GM23248 (cell line): Measurements from ENCODE around the gene VPS33B. TPM values are rescaled to one million over a fixed set of nuclear protein-coding genes. Genes with fewer than 3 reads are reported as not detected.

Source experiments
- DNase-seq: peaks from one replicate; pipeline ENCODE4 v3.0.0-alpha.2; 2015
- H2AFZ ChIP-seq: fragments of 200-600 bp; sonication (generic); 2 replicates; pipeline ENCODE4 v1.6.1; 2016; ENCODE audit warnings: antibody characterized with exemption
- H3F3A ChIP-seq: fragments of 200-600 bp; sonication (generic); 2 replicates; pipeline ENCODE4 v1.6.1; 2016; ENCODE audit warnings: mild to moderate bottlenecking, antibody characterized with exemption, mixed run types; ENCODE audit not compliant: insufficient read depth
- H3K27ac ChIP-seq: fragments of 200-600 bp; sonication (generic); 2 replicates; pipeline ENCODE4 v1.5.1; 2016; ENCODE audit warnings: mild to moderate bottlenecking
- H3K27me3 ChIP-seq: fragments of 200-600 bp; sonication (generic); replicated peaks from 2 replicates; pipeline ENCODE4 v1.6.1; 2016; ENCODE audit warnings: mild to moderate bottlenecking; ENCODE audit not compliant: insufficient read depth
- H3K36me3 ChIP-seq: fragments of 200-600 bp; sonication (generic); 2 replicates; pipeline ENCODE4 v1.6.1; 2016; ENCODE audit warnings: low read depth, mild to moderate bottlenecking
- H3K4me1 ChIP-seq: fragments of 200-600 bp; sonication (generic); 2 replicates; pipeline ENCODE4 v1.6.1; 2016; ENCODE audit warnings: mild to moderate bottlenecking; ENCODE audit not compliant: insufficient read depth
- H3K4me2 ChIP-seq: fragments of 200-600 bp; sonication (generic); one replicate; pipeline ENCODE4 v1.6.1; 2016; ENCODE audit warnings: mild to moderate bottlenecking; ENCODE audit not compliant: unreplicated experiment
- H3K4me3 ChIP-seq: fragments of 200-600 bp; sonication (generic); 2 replicates; pipeline ENCODE4 v1.5.1; 2016; ENCODE audit warnings: mild to moderate bottlenecking
- H3K79me2 ChIP-seq: fragments of 200-600 bp; sonication (generic); 2 replicates; pipeline ENCODE4 v1.6.1; 2016; ENCODE audit warnings: mild to moderate bottlenecking; ENCODE audit not compliant: insufficient read depth
- H3K9ac ChIP-seq: fragments of 200-600 bp; sonication (generic); 2 replicates; pipeline ENCODE4 v1.6.1; 2016; ENCODE audit warnings: mild to moderate bottlenecking
- H3K9me2 ChIP-seq: fragments of 200-600 bp; sonication (generic); 2 replicates; pipeline ENCODE4 v1.6.1; 2016; ENCODE audit warnings: mixed run types, mild to moderate bottlenecking, moderate library complexity; ENCODE audit not compliant: insufficient read depth
- H3K9me3 ChIP-seq: fragments of 200-600 bp; sonication (generic); one replicate; pipeline ENCODE4 v1.6.1; 2017; ENCODE audit warnings: low read depth
- H4K20me1 ChIP-seq: fragments of 200-600 bp; sonication (generic); 2 replicates; pipeline ENCODE4 v1.6.0; 2016; ENCODE audit not compliant: insufficient read depth
- EZH2 ChIP-seq: fragments of 200-600 bp; sonication (generic); IDR thresholded peaks from 2 replicates; pipeline ENCODE4 v1.6.1; 2018; ENCODE audit warnings: antibody characterized with exemption, mild to moderate bottlenecking; ENCODE audit not compliant: insufficient read depth, poor library complexity, severe bottlenecking
- EZH2phosphoT487 ChIP-seq: fragments of 200-600 bp; sonication (generic); IDR thresholded peaks from 2 replicates; pipeline ENCODE4 v1.6.1; 2018; ENCODE audit warnings: antibody characterized with exemption, moderate library complexity, mild to moderate bottlenecking, low read depth; ENCODE audit not compliant: insufficient read depth
- whole genome bisulfite sequencing, 2 experiments: methylation state at CpG; one replicate each; pipeline ENCODE4 v1.1.6; 2015 to 2017; ENCODE audit warnings: low lambda C conversion rate in 2 of 2, low coverage in 1 of 2; ENCODE audit errors: missing lambda C conversion rate in 2 of 2; 5-methylcytosine and 5-hydroxymethylcytosine counted together
- in situ Hi-C: fragments of 300-500 bp; cut with MboI; formaldehyde crosslinking; loops from 2 replicates; pipeline ENCODE4 v1.15.0; 2020
- polyA plus RNA-seq: library from polyadenylated mRNA; unstranded; fragments of >200 nt; fragmentation: Nextera tagmentation; extraction: Ambion mirVana; gene quantifications from 2 replicates; pipeline ENCODE4 v1.2.1, GENCODE V29; 2016
- total RNA-seq: library from RNA; depleted of rRNA; stranded (reverse); fragments of >200 nt; shearing (Covaris generic); gene quantifications from 2 replicates; pipeline ENCODE4 v1.2.3, GENCODE V29; 2014

VPS33B gene
- total and polyA plus RNA-seq, 2 experiments from 2014 or later = 7.0 to 10.2 TPM

- Histone ChIP-seq H3K36me3 (no peaks in the 10 kb centered on the region), H3K27ac (no peak overlapping the region), H3K79me2 (no peaks in the 10 kb centered on the region), H3K27me3 (peaks cover 43% of the 10 kb centered on the region), H2AFZ (peak overlapping the region; percentile 13), H3K4me1 (no peaks in the 10 kb centered on the region), H3K4me3 (peak overlapping the region; percentile 24; the same call in 1 of the 2 replicates), H3F3A (peaks cover 7% of the 10 kb centered on the region; the same call in 1 of the 2 replicates), H4K20me1 (no peaks in the 10 kb centered on the region), H3K9me3 (no peaks in the 10 kb centered on the region), H3K9ac (no peak overlapping the region), H3K9me2 (no peaks in the 10 kb centered on the region), H3K4me2 (peak overlapping the region; percentile 63)
- TF ChIP-seq EZH2phosphoT487 (no peak), EZH2 (no peak)
- in situ Hi-C loops = loop anchor here (25.0 kb wide), 1 partner anchor 182 kb away; no protein-coding TSS in a partner anchor
- 12 to 13% methylated on average over 11 of the region's 11 CpGs for WGBS, 2 experiments
- peak; percentile 83 for DNase-seq
These were observed 33.3 kb upstream of the VPS33B start for GRCh38 chr15:91055548-91056331.

GRCh38 chr15:91054816-91055215 is 32.4 kb upstream of the VPS33B start:
- TF ChIP-seq EZH2 (no peak), EZH2phosphoT487 (no peak)
- Histone ChIP-seq H3K36me3 (no peaks in the 10 kb centered on the region), H3K9ac (no peak overlapping the region), H3K9me2 (no peaks in the 10 kb centered on the region), H3K79me2 (no peaks in the 10 kb centered on the region), H3K4me3 (no peak overlapping the region), H3K4me1 (no peaks in the 10 kb centered on the region), H3K27ac (no peak overlapping the region), H4K20me1 (no peaks in the 10 kb centered on the region), H3K9me3 (no peaks in the 10 kb centered on the region), H2AFZ (no peak overlapping the region), H3F3A (peaks cover 7% of the 10 kb centered on the region; the same call in 1 of the 2 replicates), H3K27me3 (peaks cover 43% of the 10 kb centered on the region), H3K4me2 (no peak overlapping the region)
- WGBS, 2 experiments = 18 to 22% methylated on average over 2 of the region's 2 CpGs
- no peak for DNase-seq
- in situ Hi-C loops = loop anchor here (25.0 kb wide), 1 partner anchor 182 kb away; no protein-coding TSS in a partner anchor

- Histone ChIP-seq H3K4me1 (no peaks in the 10 kb centered on the region), H3K4me3 (no peak overlapping the region), H3K4me2 (no peak overlapping the region), H3K9me2 (no peaks in the 10 kb centered on the region), H3K79me2 (no peaks in the 10 kb centered on the region), H3K9me3 (no peaks in the 10 kb centered on the region), H3K36me3 (no peaks in the 10 kb centered on the region), H2AFZ (no peak overlapping the region), H3K27me3 (peaks cover 21% of the 10 kb centered on the region; the same call in 1 of the 2 replicates), H3K9ac (no peak overlapping the region), H3K27ac (no peak overlapping the region), H4K20me1 (no peaks in the 10 kb centered on the region), H3F3A (peaks cover 7% of the 10 kb centered on the region; the same call in 1 of the 2 replicates)
- 52 to 57% methylated on average over 7 of the region's 8 CpGs for WGBS, 2 experiments
- in situ Hi-C loops = loop anchor here (25.0 kb wide), 1 partner anchor 186 kb away; no protein-coding TSS in a partner anchor
- TF ChIP-seq EZH2phosphoT487 = no peak
- TF ChIP-seq EZH2 = no peak
- DNase-seq = no peak
These were observed 28.9 kb upstream of the VPS33B start for GRCh38 chr15:91051248-91051647.

DNA sequence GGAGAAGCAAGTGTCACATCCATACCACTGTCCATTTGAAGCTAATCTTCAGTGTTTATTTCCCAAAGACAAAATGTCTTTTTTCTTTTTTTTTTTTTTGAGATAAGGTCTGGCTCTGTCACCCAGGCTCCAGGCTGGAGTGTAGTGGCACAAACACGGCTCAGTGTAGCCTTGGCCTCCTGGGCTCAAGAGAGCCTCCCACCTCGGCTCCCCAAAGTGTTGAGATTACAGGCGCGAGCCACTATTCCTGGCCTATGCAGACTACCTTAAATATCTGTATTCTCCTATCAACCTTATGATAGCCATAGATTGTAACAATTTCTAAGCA is 27.7 kb upstream of the VPS33B start:
- Histone ChIP-seq H3K4me2 (no peak overlapping the region), H3K9me2 (no peaks in the 10 kb centered on the region), H3K4me3 (no peak overlapping the region), H3K9me3 (no peaks in the 10 kb centered on the region), H4K20me1 (no peaks in the 10 kb centered on the region), H3K27me3 (peaks cover 21% of the 10 kb centered on the region; the same call in 1 of the 2 replicates), H3K27ac (no peak overlapping the region), H3F3A (peaks cover under 1% of the 10 kb centered on the region; the same call in 1 of the 2 replicates), H3K4me1 (no peaks in the 10 kb centered on the region), H3K79me2 (no peaks in the 10 kb centered on the region), H2AFZ (no peak overlapping the region), H3K36me3 (no peaks in the 10 kb centered on the region), H3K9ac (no peak overlapping the region)
- DNase-seq = no peak
- WGBS, 2 experiments = 42 to 45% methylated on average over 4 of the region's 4 CpGs
- in situ Hi-C loops = loop anchor here (25.0 kb wide), 1 partner anchor 187 kb away; no protein-coding TSS in a partner anchor
- TF ChIP-seq EZH2 = no peak
- no peak for TF ChIP-seq EZH2phosphoT487
